Measurements from ENCODE around the gene WDR64. TPM values are rescaled to one million over a fixed set of nuclear protein-coding genes. Genes with fewer than 3 reads are reported as not detected.

Gene WDR64
- not detected for total RNA-seq
- polyA plus RNA-seq: 0.48 TPM

GRCh38 chr1:241652012-241652411, at the start of gene WDR64:
TSS of gene WDR64 (plus strand) at chr1:241652281. CDS start at chr1:241652485, 204 bp downstream.
- no peaks in the 10 kb centered on the region for H3K9me3 ChIP-seq (ENCODE audit: low read length)
- peaks cover 0 to 21% of the 10 kb centered on the region in 2 donors for H3K27me3 Mint-ChIP-seq
- no peak within 1 kb of the TSS for H3K27ac ChIP-seq (ENCODE audit: low read depth, low read length)
- ChIA-PET CTCF (no interaction called here), POLR2A (no interaction called here)
- H3K9me3 Mint-ChIP-seq: peaks cover 0 to 2% (median 0%) of the 10 kb centered on the region in 5 donors
- no peak for DNase-seq
- H3K27ac Mint-ChIP-seq: no peak within 1 kb of the TSS
- H3K36me3 ChIP-seq (ENCODE audit: insufficient read depth, low read length): no peaks in the 10 kb centered on the region
- H3K4me1 ChIP-seq (ENCODE audit: insufficient read depth, low read length): no peaks in the 10 kb centered on the region
- no peak within 1 kb of the TSS for H3K4me3 Mint-ChIP-seq
- no peaks in the 10 kb centered on the region for H3K27me3 ChIP-seq (ENCODE audit: insufficient read depth, low read length, poor library complexity, severe bottlenecking)
- H3K4me1 Mint-ChIP-seq: no peaks in the 10 kb centered on the region
- no peaks in the 10 kb centered on the region for H3K36me3 Mint-ChIP-seq
- H3K4me3 ChIP-seq (ENCODE audit: low read length): no peak within 1 kb of the TSS

- H3K4me1 ChIP-seq (ENCODE audit: insufficient read depth, low read length): no peaks in the 10 kb centered on the region
- ChIA-PET CTCF (no interaction called here), POLR2A (no interaction called here)
- H3K27ac ChIP-seq (ENCODE audit: low read depth, low read length): no peak overlapping the region
- Mint-ChIP-seq H3K4me1 (no peaks in the 10 kb centered on the region), H3K36me3 (peaks cover 8 to 14% (median 13%) of the 10 kb centered on the region in 3 donors), H3K9me3 (no peaks in the 10 kb centered on the region), H3K27me3 (peaks cover 0 to 2% of the 10 kb centered on the region in 2 donors), H3K4me3 (no peak overlapping the region), H3K27ac (peak overlapping the region in 1 of 8 donors; percentile 73)
- no peaks in the 10 kb centered on the region for H3K36me3 ChIP-seq (ENCODE audit: insufficient read depth, low read length)
- DNase-seq: no peak
- H3K4me3 ChIP-seq (ENCODE audit: low read length): no peak overlapping the region
- H3K9me3 ChIP-seq (ENCODE audit: low read length): no peaks in the 10 kb centered on the region
- no peaks in the 10 kb centered on the region for H3K27me3 ChIP-seq (ENCODE audit: insufficient read depth, low read length, poor library complexity, severe bottlenecking)
These were observed 48.3 kb upstream of the WDR64 start for GRCh38 chr1:241603731-241604245.

- Histone ChIP-seq H3K4me1 (ENCODE audit: insufficient read depth, low read length) (no peaks in the 10 kb centered on the region), H3K36me3 (ENCODE audit: insufficient read depth, low read length) (no peaks in the 10 kb centered on the region), H3K27me3 (ENCODE audit: insufficient read depth, low read length, poor library complexity, severe bottlenecking) (no peaks in the 10 kb centered on the region), H3K27ac (ENCODE audit: low read depth, low read length) (no peak overlapping the region), H3K9me3 (ENCODE audit: low read length) (no peaks in the 10 kb centered on the region), H3K4me3 (ENCODE audit: low read length) (no peak overlapping the region)
- H3K27me3 Mint-ChIP-seq: peaks cover 0 to 2% of the 10 kb centered on the region in 2 donors
- H3K4me1 Mint-ChIP-seq: no peaks in the 10 kb centered on the region
- H3K9me3 Mint-ChIP-seq: no peaks in the 10 kb centered on the region
- H3K4me3 Mint-ChIP-seq: no peak overlapping the region
- ChIA-PET POLR2A (no interaction called here), CTCF (no interaction called here)
- peaks cover 8 to 14% (median 13%) of the 10 kb centered on the region in 3 donors for H3K36me3 Mint-ChIP-seq
- no peak for DNase-seq
- no peak overlapping the region for H3K27ac Mint-ChIP-seq
These were observed 46.8 kb upstream of the WDR64 start for GRCh38 chr1:241605146-241605805.

- Histone ChIP-seq H3K27ac (ENCODE audit: low read depth, low read length) (no peak overlapping the region), H3K36me3 (ENCODE audit: insufficient read depth, low read length) (no peaks in the 10 kb centered on the region), H3K9me3 (ENCODE audit: low read length) (no peaks in the 10 kb centered on the region), H3K4me1 (ENCODE audit: insufficient read depth, low read length) (no peaks in the 10 kb centered on the region), H3K27me3 (ENCODE audit: insufficient read depth, low read length, poor library complexity, severe bottlenecking) (no peaks in the 10 kb centered on the region), H3K4me3 (ENCODE audit: low read length) (no peak overlapping the region)
- Mint-ChIP-seq H3K9me3 (no peaks in the 10 kb centered on the region), H3K27me3 (peaks cover 0 to 2% of the 10 kb centered on the region in 2 donors), H3K4me3 (no peak overlapping the region), H3K36me3 (peaks cover 2 to 12% (median 9%) of the 10 kb centered on the region in 3 donors), H3K4me1 (no peaks in the 10 kb centered on the region), H3K27ac (no peak overlapping the region)
- DNase-seq: no peak
- CTCF ChIA-PET: no interaction called here
- POLR2A ChIA-PET: no interaction called here
These were observed 45.5 kb upstream of the WDR64 start for GRCh38 chr1:241606544-241606943.

- ChIA-PET POLR2A (no interaction called here), CTCF (no interaction called here)
These were observed 44.6 kb upstream of the WDR64 start for GRCh38 chr1:241607497-241607896.

GRCh38 chr1:241608379-241609033, 43.6 kb upstream of the WDR64 start:
- Histone ChIP-seq H3K4me3 (ENCODE audit: low read length) (no peak overlapping the region), H3K36me3 (ENCODE audit: insufficient read depth, low read length) (no peaks in the 10 kb centered on the region), H3K9me3 (ENCODE audit: low read length) (no peaks in the 10 kb centered on the region), H3K27me3 (ENCODE audit: insufficient read depth, low read length, poor library complexity, severe bottlenecking) (no peaks in the 10 kb centered on the region), H3K27ac (ENCODE audit: low read depth, low read length) (no peak overlapping the region), H3K4me1 (ENCODE audit: insufficient read depth, low read length) (no peaks in the 10 kb centered on the region)
- DNase-seq: no peak
- no peaks in the 10 kb centered on the region for H3K9me3 Mint-ChIP-seq
- H3K4me1 Mint-ChIP-seq: no peaks in the 10 kb centered on the region
- peak overlapping the region in 1 of 8 donors; percentile 9 for H3K27ac Mint-ChIP-seq
- no peak overlapping the region for H3K4me3 Mint-ChIP-seq
- H3K27me3 Mint-ChIP-seq: peaks cover 0 to 1% of the 10 kb centered on the region in 2 donors
- H3K36me3 Mint-ChIP-seq: peaks cover 0 to under 1% (median 0%) of the 10 kb centered on the region in 3 donors
- ChIA-PET POLR2A (no interaction called here), CTCF (interaction anchor here (0.8 kb wide), 1 partner anchor 18 kb away, joined by 3 read pairs; no protein-coding TSS in a partner anchor)

More at GRCh38 chr1:241607497-241607896, 44.6 kb upstream of the WDR64 start:
- H3K27me3 Mint-ChIP-seq: peaks cover 0 to 1% of the 10 kb centered on the region in 2 donors
- H3K4me1 Mint-ChIP-seq: no peaks in the 10 kb centered on the region
- H3K9me3 Mint-ChIP-seq: no peaks in the 10 kb centered on the region
- peaks cover 2 to 9% (median 7%) of the 10 kb centered on the region in 3 donors for H3K36me3 Mint-ChIP-seq
- no peak overlapping the region for H3K4me3 ChIP-seq (ENCODE audit: low read length)
- peak overlapping the region in 1 of 8 donors; percentile 35 for H3K27ac Mint-ChIP-seq
- no peaks in the 10 kb centered on the region for H3K36me3 ChIP-seq (ENCODE audit: insufficient read depth, low read length)
- no peaks in the 10 kb centered on the region for H3K27me3 ChIP-seq (ENCODE audit: insufficient read depth, low read length, poor library complexity, severe bottlenecking)
- H3K27ac ChIP-seq (ENCODE audit: low read depth, low read length): no peak overlapping the region
- no peaks in the 10 kb centered on the region for H3K9me3 ChIP-seq (ENCODE audit: low read length)
- DNase-seq: no peak
- H3K4me3 Mint-ChIP-seq: no peak overlapping the region
- no peaks in the 10 kb centered on the region for H3K4me1 ChIP-seq (ENCODE audit: insufficient read depth, low read length)

- no peak for DNase-seq
- Mint-ChIP-seq H3K27me3 (peaks cover 0 to 1% of the 10 kb centered on the region in 2 donors), H3K9me3 (no peaks in the 10 kb centered on the region), H3K36me3 (no peaks in the 10 kb centered on the region), H3K27ac (no peak overlapping the region), H3K4me3 (no peak overlapping the region), H3K4me1 (no peaks in the 10 kb centered on the region)
- H3K27me3 ChIP-seq (ENCODE audit: insufficient read depth, low read length, poor library complexity, severe bottlenecking): no peaks in the 10 kb centered on the region
- no peaks in the 10 kb centered on the region for H3K36me3 ChIP-seq (ENCODE audit: insufficient read depth, low read length)
- no peak overlapping the region for H3K4me3 ChIP-seq (ENCODE audit: low read length)
- no peaks in the 10 kb centered on the region for H3K9me3 ChIP-seq (ENCODE audit: low read length)
- ChIA-PET POLR2A (interaction anchor here (1.0 kb wide), 1 partner anchor 388 kb away, joined by 3 read pairs; no protein-coding TSS in a partner anchor), CTCF (interaction anchor here (0.6 to 4.1 kb wide), 12 partner anchors 8 to 389 kb away, joined by 3 to 37 read pairs (median 4); partner anchors contain the start of gene MAP1LC3C)
- no peak overlapping the region for H3K27ac ChIP-seq (ENCODE audit: low read depth, low read length)
- H3K4me1 ChIP-seq (ENCODE audit: insufficient read depth, low read length): no peaks in the 10 kb centered on the region
These were observed 41.8 kb upstream of the WDR64 start for GRCh38 chr1:241610056-241610815.

Data from CD8-positive, alpha-beta memory T cell (primary cell).